ENCODE results near the gene LRRC31. TPM values are rescaled to one million over a fixed set of nuclear protein-coding genes. Genes with fewer than 3 reads are reported as not detected.
A peak's percentile ranks its signal among the peaks of the same experiment; 100 is the strongest.

LRRC31 gene
- total and polyA plus RNA-seq, 2 of the 8 experiments (the other 6 are each of a cell fraction or from before 2014, with no cell fraction given): not detected

- TF ChIP-seq E2F6 (IDR thresholded peaks at IDR 0.05): peak; percentile 22; the same call in 1 of the 2 replicates
- no peak for TF ChIP-seq BRCA1 (IDR thresholded peaks at IDR 0.05; ENCODE audit: low read depth, low read length)
- TF ChIP-seq EGR1 (IDR thresholded peaks at IDR 0.05; ENCODE audit: borderline replicate concordance, low read depth, low read length): no peak
- TF ChIP-seq FOSL1 (IDR thresholded peaks at IDR 0.05; ENCODE audit: insufficient read depth, low read depth, low read length): no peak
- TF ChIP-seq RNF2 (IDR thresholded peaks at IDR 0.05; ENCODE audit: borderline replicate concordance, low read depth, low read length, missing control alignments, poor library complexity, severe bottlenecking): no peak
- no peak for TF ChIP-seq SUZ12 (IDR thresholded peaks at IDR 0.05; ENCODE audit: low read length)
- no peak for TF ChIP-seq ATF3 (IDR thresholded peaks at IDR 0.05; ENCODE audit: insufficient read depth, low read depth, low read length)
- peak; percentile 94 for TF ChIP-seq KDM4A (IDR thresholded peaks at IDR 0.05; ENCODE audit: low read depth, low read length, severe bottlenecking)
- TF ChIP-seq RFX5 (IDR thresholded peaks at IDR 0.05; ENCODE audit: borderline replicate concordance, low read depth, low read length): no peak
- TF ChIP-seq POLR2A (IDR thresholded peaks at IDR 0.05; ENCODE audit: control extremely low read depth in 1 of 2, low read depth in 2 of 2, low read length in 2 of 2): no peak; a peak in 1 of 3 replicates
- TF ChIP-seq ZNF274 (IDR thresholded peaks at IDR 0.05; ENCODE audit: borderline replicate concordance, extremely low read depth, low read length): no peak
- TF ChIP-seq CEBPB (IDR thresholded peaks at IDR 0.05; ENCODE audit: low read depth, low read length): no peak
- TF ChIP-seq ASH2L (IDR thresholded peaks at IDR 0.05; ENCODE audit: low read length): peak; percentile 64
- no peak; the same call in 1 of the 2 replicates for TF ChIP-seq TAF1 (IDR thresholded peaks at IDR 0.05; ENCODE audit: low read depth, low read length)
- TF ChIP-seq TAF7 (optimal IDR thresholded peaks at IDR 0.05; ENCODE audit: borderline replicate concordance, low read depth, low read length): no peak
- TF ChIP-seq CHD1 (IDR thresholded peaks at IDR 0.05; ENCODE audit: low read depth, low read length): no peak
- TF ChIP-seq SIX5 (IDR thresholded peaks at IDR 0.05; ENCODE audit: low read depth, low read length): no peak
- TF ChIP-seq CHD2 (IDR thresholded peaks at IDR 0.05; ENCODE audit: low read length): no peak
- no peak for TF ChIP-seq KDM1A (IDR thresholded peaks at IDR 0.05; ENCODE audit: borderline replicate concordance, low read length)
- no peak for TF ChIP-seq SRF (IDR thresholded peaks at IDR 0.05; ENCODE audit: low read depth, low read length)
- no peak for TF ChIP-seq CBX5 (IDR thresholded peaks at IDR 0.05; ENCODE audit: low read depth, low read length)
- TF ChIP-seq RAD21 (IDR thresholded peaks at IDR 0.05 in 1 of 2, conservative IDR thresholded peaks at IDR 0.05 in 1 of 2; ENCODE audit: low read depth in 2 of 2, low read length in 2 of 2): no peak
- TF ChIP-seq NRF1 (IDR thresholded peaks at IDR 0.05; ENCODE audit: low read depth, low read length): peak; percentile 68
These were observed 57.2 kb downstream of the LRRC31 start, which contains the start of the genes LRRC34 and LRRIQ4 (continued) for GRCh38 chr3:169812332-169813235.
